GM19099 (cell line): ENCODE measurements around the gene TWF2.

Experiments used
- POLR2A ChIP-seq: IDR thresholded peaks from 3 replicates; pipeline ENCODE4 v1.6.1; 2011; ENCODE audit warnings: low read depth; ENCODE audit not compliant: insufficient read length; ENCODE audit errors: extremely low read depth

The TWF2 gene

DNA sequence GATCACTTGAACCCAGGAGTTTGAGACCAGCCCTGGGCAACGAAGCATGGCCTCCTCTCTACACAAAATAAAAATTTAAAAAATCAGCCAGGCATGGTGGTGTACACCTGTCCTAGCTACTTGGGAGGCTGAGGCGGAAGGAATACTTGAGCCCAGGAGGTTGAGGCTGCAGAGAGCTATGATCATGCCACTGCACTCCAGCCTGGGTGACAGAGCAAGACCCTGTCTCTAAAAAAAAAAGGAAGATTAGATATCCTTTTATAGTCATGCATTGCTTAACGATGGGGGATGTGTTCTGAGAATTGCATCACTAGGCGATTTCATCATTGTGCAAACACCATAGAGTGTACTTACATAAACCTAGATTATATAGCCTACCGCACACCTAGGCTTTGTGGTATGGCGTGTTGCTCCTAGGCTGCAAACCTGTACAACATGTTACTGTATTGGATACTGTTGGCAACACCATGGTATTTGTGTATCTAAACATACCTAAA, 28.4 kb downstream of the TWF2 start:
- TF ChIP-seq POLR2A: no peak

DNA sequence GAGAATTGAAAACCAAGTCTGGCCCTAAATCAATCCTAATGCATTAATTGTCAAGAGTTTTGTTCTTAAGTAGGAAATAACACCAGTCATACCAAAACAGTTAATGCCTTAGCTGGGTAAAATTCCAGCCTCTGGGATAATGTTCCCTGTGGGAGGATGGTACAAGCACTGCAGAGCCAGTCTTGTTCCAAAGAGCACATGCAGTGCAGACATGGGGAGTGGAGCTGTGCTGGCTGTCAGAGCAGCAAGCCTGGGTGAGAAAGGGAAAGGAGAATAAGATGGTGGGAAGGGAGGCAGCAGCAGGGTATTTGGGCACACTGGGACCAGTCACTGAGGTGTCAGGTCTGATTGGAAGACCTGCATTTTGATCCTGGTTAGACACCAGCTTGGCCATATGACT, 28.9 kb downstream of the TWF2 start:
- no peak for TF ChIP-seq POLR2A

- TF ChIP-seq POLR2A: no peak
Observed at GRCh38 chr3:52208556-52208955, 30.4 kb downstream of the TWF2 start.

- no peak for TF ChIP-seq POLR2A
Observed at GRCh38 chr3:52205727-52206372, 33.1 kb downstream of the TWF2 start.

GRCh38 chr3:52204337-52205073, 34.5 kb downstream of the TWF2 start:
- TF ChIP-seq POLR2A: no peak

GRCh38 chr3:52203701-52204100, 35.3 kb downstream of the TWF2 start:
- TF ChIP-seq POLR2A: no peak

DNA sequence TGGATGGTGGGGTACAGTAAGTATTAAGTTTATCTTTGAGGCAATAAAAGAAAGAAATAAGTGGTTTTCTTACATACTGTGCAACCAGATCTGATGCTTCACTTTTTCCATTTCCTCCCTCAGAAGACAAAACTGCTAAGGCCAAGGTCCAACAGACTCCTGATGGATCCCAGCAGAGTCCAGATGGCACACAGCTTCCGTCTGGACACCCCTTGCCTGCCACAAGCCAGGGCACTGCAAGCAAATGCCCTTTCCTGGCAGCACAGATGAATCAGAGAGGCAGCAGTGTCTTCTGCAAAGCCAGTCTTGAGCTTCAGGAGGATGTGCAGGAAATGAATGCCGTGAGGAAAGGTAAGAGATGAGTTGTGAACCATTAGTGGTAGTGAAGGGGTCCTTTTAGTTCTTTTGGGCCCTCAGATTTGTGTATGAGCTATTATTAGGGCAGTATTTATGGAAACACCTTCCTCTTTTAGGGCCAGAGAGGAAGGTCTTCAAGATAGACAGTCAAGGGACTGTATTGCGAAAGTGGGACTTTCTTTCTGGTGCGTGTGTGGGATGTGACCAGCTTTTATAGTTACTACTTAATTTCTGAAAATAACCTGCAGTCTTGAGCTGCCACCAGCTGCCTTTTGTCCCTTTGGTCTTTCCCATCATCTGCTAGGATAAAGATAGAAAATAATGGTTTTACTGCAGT, 36.4 kb downstream of the TWF2 start:
- peak; percentile 24 for TF ChIP-seq POLR2A

GRCh38 chr3:52200981-52201679, 37.8 kb downstream of the TWF2 start:
- TF ChIP-seq POLR2A: no peak

- no peak for TF ChIP-seq POLR2A
Observed at GRCh38 chr3:52198643-52199608, 40.0 kb downstream of the TWF2 start.

GRCh38 chr3:52197842-52198625, 40.9 kb downstream of the TWF2 start, which contains the start of gene ALAS1:
Gene ALAS1 (plus strand): TSS chr3:52198160. CDS start chr3:52199242, 1,082 bp downstream.
- TF ChIP-seq POLR2A: peak; percentile 97

- TF ChIP-seq POLR2A: no peak
Observed at GRCh38 chr3:52197499-52197841, 41.5 kb downstream of the TWF2 start.

GRCh38 chr3:52196977-52197376, 42.0 kb downstream of the TWF2 start:
- no peak for TF ChIP-seq POLR2A

- no peak for TF ChIP-seq POLR2A
Observed at GRCh38 chr3:52195823-52196331, 43.1 kb downstream of the TWF2 start.
